Measurements from ENCODE around the gene SUCLG2.
A peak's percentile ranks its signal among the peaks of the same experiment; 100 is the strongest.

Gene SUCLG2, protein sequence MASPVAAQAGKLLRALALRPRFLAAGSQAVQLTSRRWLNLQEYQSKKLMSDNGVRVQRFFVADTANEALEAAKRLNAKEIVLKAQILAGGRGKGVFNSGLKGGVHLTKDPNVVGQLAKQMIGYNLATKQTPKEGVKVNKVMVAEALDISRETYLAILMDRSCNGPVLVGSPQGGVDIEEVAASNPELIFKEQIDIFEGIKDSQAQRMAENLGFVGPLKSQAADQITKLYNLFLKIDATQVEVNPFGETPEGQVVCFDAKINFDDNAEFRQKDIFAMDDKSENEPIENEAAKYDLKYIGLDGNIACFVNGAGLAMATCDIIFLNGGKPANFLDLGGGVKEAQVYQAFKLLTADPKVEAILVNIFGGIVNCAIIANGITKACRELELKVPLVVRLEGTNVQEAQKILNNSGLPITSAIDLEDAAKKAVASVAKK

DNA sequence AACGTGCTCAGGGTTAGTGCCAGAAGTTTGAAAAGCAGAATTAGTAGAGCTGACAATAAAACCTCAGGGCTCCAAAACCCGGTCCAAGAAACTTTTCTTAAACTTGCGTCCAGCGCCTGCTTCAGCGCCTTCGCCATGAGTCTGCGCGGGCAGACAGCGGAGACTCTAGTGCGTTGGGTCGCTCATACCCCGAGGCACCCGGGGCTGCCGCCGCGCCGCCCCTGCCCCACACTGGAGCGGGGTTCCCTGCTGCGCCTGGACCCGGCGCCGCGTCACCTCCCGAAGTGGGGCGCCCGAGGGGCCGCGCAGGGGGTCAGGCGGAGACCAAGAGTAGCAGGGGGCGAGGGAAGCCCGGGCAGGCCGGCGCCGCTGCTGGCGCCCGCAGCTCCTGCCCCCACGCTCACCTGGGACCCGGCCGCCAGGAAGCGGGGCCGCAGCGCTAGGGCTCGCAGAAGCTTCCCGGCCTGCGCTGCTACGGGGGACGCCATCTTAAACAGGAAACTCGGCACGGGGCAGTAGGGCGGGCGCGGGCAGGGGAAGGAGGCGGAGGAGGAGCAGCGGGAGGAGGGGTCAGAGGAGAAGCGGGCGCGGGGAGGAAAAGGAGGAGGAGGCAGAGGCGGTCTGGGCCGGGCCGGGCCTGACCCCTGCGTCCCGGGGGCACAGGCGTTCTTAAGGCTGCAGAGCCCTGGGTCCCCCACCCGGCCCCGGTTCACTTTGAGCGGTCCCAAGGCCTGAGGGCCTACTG lies at the start of gene SUCLG2:
SUCLG2 (minus strand) TSS at position 514 of the 745 bp plus-strand sequence; CDS start at position 488, 26 bp downstream.
- DNase-seq (ENCODE audit: low read depth) = peak; percentile 68

DNA sequence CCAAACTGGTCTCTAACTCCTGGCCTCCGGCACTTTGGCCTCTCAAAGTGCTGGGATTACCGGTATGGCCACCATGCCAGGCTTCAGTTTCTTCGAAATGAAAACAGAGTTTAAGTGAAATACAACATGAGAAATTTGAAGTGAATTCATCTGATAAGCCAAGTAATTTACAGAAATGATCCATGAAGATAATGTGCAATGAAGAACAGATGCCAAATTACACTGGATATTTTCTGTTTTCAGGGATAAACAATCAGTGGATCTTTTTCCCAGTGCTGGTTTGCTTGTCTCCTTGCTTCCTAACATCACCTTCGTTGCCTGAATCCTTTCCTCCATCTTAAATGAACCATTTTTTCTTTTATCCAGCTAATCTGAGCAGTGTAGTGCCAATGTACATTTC lies 46.2 kb upstream of the SUCLG2 start:
- DNase-seq (ENCODE audit: low read depth) = no peak

- DNase-seq (ENCODE audit: low read depth) = no peak
Measured at GRCh38 chr3:67699882-67700281, 45.5 kb upstream of the SUCLG2 start.

DNA sequence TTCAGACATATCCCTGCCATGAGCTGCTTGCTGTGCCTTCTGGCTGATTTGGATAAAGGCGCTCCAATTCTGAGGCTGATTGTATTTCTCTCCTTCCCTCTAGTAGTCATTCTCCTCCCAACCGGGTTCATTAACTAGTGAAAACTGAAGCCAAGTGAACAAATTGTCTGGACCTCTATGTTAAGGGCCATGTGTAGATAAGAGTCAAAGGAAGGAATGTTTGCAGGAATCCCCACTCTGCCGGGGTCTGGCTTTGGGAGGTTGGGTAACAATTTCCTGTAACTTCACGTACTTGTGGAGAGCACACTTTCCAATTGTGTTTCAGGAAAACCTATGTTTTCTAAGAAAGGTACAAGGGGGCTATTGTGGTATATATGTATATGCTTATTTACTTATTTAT lies 38.2 kb upstream of the SUCLG2 start:
- DNase-seq (ENCODE audit: low read depth) = no peak

- DNase-seq (ENCODE audit: low read depth) = no peak
Measured at GRCh38 chr3:67691926-67692325, 37.5 kb upstream of the SUCLG2 start.

- no peak for DNase-seq (ENCODE audit: low read depth)
Measured at GRCh38 chr3:67691207-67691606, 36.8 kb upstream of the SUCLG2 start.

DNA sequence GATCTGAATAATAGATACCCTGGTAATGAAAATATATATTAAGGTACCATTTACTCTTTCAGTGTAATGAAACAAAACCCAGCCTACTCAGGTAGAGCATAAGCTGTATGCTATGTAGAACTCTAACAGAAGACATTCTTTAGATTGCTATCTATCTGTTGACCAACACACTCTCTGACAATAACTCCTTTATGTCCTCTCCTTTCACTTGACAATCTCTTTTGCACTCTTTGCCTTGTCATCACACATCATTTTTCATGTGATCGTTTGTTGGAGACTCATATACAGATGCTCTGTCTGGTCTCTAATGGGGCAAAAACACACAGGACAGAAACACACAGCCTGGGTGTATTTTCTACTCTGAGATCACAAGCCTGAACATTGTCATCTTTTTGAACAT lies 35.4 kb upstream of the SUCLG2 start:
- DNase-seq (ENCODE audit: low read depth) = no peak

DNA sequence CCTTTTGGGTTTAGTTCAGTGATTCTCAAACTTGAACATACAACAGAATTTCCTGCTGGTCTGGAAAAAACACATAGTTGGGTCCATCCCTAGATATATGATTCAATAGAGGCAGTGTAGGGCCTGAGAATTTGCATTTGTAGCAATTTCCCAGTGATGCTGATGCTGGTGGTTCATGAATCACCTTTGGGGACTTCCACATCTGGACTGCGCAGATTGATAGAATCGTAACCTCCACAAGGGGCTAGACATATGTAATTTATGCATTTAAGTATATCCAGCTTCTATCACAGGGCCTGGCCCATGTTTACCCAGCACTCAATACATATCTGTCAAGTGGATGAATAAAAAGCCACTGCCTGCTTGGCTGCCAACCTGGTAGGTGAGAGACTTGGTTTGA lies 33.8 kb upstream of the SUCLG2 start:
- DNase-seq (ENCODE audit: low read depth) = no peak

DNA sequence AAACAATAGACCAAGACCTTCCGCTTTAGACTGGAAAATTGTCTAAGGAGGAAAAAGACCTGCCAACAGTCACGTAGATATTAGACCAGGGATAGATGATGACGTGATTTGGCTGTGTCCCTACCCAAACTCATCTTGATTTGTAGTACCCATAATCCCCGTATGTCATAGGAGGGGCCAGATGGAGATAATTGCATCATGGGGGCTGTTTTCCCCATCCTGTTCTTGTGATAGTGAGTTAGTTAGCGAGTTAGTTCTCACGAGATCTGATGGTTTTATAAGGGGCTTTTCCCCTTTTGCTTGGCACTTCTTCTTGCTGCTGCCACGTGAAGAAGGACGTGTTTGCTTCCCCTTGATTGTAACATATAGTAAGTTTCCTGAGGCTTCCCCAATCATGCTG lies 31.7 kb upstream of the SUCLG2 start:
- no peak for DNase-seq (ENCODE audit: low read depth)

GRCh38 chr3:67685499-67685898 lies 31.1 kb upstream of the SUCLG2 start:
- DNase-seq (ENCODE audit: low read depth) = no peak

- DNase-seq (ENCODE audit: low read depth) = no peak
Measured at GRCh38 chr3:67684211-67684610, 29.8 kb upstream of the SUCLG2 start.

DNA sequence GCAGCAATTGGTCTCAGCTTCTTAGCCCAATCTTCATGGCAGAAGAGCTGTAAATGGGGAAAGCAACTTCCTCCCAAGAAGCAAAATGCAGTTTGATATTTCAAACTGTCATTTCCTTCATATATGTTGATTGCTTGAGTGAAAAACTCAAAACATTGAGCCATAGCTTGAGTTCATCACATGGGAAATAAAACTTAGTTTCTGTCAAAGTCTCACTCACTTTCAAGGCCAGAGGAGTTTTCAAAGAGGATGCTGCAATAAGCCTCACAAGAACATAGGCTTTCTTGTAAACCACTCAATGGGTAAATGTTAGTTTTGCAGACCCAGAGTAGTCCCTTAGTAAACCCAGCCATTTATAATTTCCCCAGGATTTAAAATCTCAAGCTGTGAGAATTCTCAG lies 29.1 kb upstream of the SUCLG2 start:
- DNase-seq (ENCODE audit: low read depth) = no peak

- DNase-seq (ENCODE audit: low read depth) = no peak
Measured at GRCh38 chr3:67678665-67679064, 24.3 kb upstream of the SUCLG2 start.

DNA sequence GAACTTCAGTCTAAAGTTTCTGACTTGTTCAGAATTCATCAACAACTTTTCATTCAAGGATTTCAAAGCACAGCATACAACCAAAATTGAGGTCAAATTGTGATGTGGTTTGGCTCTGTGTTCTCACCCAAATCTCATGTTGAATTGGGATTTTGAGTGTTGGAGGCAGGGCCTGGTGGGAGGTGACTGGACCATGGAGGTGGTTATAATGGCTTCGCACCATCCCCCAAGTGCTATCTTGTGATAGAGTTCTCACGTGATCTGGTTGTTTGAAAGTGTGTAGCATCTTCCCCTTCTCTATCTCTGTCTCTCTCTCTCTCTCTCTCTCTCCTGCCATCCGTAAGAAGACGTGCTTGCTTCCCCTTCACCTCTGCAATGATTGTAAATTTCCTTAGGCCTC lies 19.6 kb upstream of the SUCLG2 start:
- DNase-seq (ENCODE audit: low read depth) = no peak

DNA sequence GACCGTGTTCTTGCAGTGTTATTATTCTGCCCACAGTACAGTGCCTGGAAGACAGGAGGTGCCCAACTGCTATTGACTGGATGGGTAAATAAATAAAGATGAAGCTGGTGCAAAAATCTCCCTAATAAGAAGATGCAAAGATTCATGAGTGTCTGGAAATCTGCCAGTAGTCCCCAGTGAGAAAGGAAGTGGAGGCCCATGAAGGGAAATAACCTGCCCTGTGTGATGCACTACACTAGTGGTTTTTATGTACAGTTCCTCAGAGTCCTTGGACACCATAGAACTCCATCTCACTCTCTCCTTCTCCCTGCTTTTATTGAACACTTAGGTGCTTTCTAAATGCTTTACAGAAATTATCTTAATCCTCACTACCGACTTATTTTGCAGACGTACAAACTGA lies 8.3 kb upstream of the SUCLG2 start:
- no peak for DNase-seq (ENCODE audit: low read depth)

DNA sequence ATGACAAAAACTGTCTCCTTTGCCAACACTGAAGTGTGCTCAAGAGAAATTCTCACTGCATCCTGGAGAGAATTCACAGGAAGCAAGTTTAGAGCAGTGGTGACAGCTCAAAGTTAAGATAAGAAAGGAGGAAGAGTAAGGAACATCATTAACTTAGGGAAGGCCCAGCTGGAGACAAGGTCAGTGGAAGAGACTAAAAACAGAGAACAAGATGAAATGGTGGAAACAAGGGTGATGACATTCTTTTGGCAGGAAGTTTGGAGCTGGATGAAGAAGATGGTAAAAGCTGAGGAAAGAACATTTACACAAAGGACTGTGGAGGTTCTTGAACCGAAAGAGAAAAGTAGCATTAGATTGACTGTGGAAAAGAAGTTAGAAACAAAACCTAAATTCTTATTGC lies 6.7 kb upstream of the SUCLG2 start:
- no peak for DNase-seq (ENCODE audit: low read depth)

GRCh38 chr3:67657192-67657591 lies 2.8 kb upstream of the SUCLG2 start:
- DNase-seq (ENCODE audit: low read depth) = no peak

- no peak for DNase-seq (ENCODE audit: low read depth)
Measured at GRCh38 chr3:67656614-67657013, 2.2 kb upstream of the SUCLG2 start.

DNA sequence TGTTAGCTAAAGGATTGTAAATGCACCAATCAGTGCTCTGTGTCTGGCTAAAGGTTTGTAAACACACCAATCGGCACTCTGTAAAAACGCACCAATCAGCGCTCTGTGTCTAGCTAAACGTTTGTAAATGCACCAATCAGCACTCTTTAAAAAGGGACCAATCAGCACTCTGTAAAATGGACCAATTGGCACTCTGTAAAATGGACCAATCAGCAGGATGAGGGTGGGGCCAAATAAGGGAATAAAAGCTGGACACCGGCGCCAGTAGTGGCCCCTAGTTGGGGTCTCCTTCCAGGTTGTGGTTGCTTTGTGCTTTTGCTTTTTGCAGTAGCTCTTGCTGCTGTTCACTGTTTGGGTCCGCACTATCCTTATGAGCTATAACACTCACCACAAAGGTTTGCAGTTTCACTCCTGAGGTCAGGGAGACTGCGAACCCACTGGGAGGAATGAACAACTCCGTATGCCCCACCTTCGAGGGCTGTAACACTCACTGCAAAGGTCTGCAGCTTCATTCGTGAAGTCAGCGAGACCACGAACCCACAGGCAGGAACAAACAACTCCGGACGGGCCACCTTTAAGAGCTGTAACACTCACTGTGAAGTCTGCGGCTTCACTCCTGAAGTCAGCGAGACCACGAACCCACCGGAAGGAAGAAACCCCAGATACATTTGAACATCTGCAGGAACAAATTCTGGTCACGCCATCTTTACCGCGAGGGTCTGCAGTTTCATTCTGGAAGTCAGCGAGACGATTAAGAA lies 1.1 kb upstream of the SUCLG2 start:
- DNase-seq (ENCODE audit: low read depth) = peak; percentile 68

DNA sequence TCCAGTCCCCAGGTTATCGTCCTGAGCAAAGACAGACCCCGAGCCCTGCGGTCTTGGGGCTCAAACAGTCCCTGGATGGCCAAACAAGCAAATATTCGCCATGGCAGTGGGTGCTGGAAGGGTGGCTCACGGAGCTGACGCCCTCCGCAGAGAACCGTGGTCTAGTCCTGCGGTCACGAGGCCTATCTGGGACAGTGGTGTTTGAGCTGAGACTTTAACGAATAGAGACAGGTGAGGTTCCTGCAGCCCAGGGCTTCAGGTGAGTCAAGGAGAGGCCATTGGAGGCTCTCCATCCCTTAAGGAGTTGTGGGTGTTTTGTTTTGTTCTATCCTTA lies 399 bp upstream of the SUCLG2 start:
- no peak for DNase-seq (ENCODE audit: low read depth)

DNA sequence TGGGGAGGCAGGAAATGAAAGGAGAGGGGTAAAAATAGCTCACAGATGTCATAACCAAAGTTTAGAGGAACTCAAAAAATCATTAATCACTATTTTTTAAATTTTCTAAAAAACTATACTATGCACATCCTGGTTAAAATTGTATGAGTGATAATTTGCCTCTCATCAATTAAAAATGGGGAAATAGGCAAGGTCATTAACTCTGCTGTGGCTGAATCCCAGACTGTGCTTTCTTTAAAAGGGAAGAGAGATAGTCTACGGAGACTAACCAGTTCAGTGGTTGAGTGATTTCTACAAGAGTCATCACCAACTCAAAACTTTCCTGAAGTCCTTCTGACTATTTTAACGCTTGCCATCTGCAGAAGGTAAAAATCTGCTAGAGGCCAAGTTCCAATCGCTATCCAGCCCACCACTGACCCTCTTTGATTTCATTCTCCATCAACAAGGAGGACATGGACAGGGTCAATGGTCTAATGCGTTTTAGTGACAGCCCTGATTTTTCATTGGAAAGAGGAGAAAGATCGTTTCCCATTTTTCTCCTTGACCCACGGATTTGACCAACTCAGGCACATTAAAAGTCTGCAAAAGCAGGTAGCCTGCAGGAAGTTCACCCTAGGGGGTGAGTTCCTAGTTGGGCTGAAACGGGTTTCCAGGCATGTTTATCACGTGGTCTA lies 850 bp downstream of the SUCLG2 start:
- no peak for DNase-seq (ENCODE audit: low read depth)

DNA sequence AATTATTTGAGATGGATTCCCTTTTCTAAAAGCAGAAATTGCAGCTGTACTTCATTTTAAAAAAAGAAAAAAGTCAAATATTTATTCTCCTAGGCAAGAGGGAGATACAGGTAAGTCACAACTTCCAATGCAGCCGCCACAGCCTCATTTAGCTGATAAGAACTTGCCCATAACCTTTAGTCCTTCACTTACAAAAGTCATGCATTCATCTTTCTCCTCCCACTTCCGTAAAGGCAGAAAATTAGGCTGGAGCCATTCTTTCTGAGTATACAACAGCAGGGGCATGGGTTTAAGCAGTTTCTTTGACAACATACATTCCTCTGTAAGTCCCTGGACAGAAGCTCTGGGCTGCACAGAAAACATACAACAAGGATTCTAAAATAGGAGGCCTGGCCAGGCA lies 4.3 kb downstream of the SUCLG2 start:
- no peak for DNase-seq (ENCODE audit: low read depth)

Measured in activated gamma-delta T cell treated with anti-CD3 and anti-CD28 coated beads, Interleukin-2, amount 50 U/mL, for 16 hours (primary cell).